Hepatocyte (in vitro differentiated cells): ENCODE results near the gene OR4K1.

Source experiments
- EZH2phosphoT487 ChIP-seq: fragments of 200-600 bp; sonication (generic); IDR thresholded peaks from one replicate; pipeline ENCODE4 v1.6.1; 2018; ENCODE audit warnings: antibody characterized with exemption, mild to moderate bottlenecking, low read depth, moderate library complexity; ENCODE audit not compliant: unreplicated experiment, severe bottlenecking
- TF ChIP-seq, protein P1 (sequence below): fragments of 200-600 bp; sonication (generic); IDR thresholded peaks from 2 replicates; pipeline ENCODE4 v1.5.1; 2016; ENCODE audit warnings: antibody characterized with exemption, mild to moderate bottlenecking; ENCODE audit not compliant: poor library complexity

DNA sequence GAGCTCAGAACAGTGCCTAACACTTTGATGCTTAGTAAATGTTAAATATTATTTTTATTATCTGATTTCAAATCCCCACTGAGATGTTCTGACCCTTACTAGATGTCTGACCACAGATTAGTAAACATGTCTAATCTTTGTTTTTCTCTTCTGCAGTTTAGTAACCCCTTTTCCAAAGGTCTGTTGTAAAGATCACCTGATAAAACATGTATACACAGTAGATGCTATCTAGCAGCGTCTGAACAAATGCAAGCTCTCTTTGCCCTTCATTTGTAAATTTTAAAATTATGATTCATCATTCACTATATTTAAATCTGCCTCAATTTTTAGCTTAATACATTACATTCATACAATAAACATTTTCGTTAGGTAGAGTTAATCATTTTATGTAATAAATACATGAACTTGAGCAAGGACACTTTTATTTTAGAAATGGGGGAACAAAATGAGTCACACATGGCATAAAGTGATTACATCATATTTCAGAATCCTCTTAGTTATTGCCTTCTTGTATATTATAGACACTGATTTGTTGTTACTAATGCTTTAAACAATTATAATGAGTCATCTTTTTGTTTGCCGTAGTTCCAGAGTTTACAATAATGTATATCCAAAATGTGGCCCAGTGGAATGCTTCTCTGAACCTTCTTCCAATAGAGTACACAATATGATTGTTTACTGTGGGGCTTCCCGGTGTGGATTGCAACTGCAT is 12.0 kb upstream of the OR4K1 start:
- TF ChIP-seq, protein P1, sequence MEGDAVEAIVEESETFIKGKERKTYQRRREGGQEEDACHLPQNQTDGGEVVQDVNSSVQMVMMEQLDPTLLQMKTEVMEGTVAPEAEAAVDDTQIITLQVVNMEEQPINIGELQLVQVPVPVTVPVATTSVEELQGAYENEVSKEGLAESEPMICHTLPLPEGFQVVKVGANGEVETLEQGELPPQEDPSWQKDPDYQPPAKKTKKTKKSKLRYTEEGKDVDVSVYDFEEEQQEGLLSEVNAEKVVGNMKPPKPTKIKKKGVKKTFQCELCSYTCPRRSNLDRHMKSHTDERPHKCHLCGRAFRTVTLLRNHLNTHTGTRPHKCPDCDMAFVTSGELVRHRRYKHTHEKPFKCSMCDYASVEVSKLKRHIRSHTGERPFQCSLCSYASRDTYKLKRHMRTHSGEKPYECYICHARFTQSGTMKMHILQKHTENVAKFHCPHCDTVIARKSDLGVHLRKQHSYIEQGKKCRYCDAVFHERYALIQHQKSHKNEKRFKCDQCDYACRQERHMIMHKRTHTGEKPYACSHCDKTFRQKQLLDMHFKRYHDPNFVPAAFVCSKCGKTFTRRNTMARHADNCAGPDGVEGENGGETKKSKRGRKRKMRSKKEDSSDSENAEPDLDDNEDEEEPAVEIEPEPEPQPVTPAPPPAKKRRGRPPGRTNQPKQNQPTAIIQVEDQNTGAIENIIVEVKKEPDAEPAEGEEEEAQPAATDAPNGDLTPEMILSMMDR: no peak
- TF ChIP-seq EZH2phosphoT487: no peak
